T-cell (primary cell): Measurements from ENCODE around the gene NMRK2. TPM values are rescaled to one million over a fixed set of nuclear protein-coding genes. Genes with fewer than 3 reads are reported as not detected.
"Not testable (repeated sequence)": the region's sequence is repeated elsewhere in the genome, so short reads cannot be mapped to it uniquely, and the experiment has no call there.

Experiments used
- ATAC-seq, 4 experiments: fragments of 200-7000 bp in 3 of 4; fragments of 150-1000 bp in 1 of 4; cut with Tn5 transposase; replicated peaks in 1 of 4; 1 replicate in 3 of 4; 2 replicates in 1 of 4; pipeline ENCODE4 v1.10.0; 2021; ENCODE audit warnings: moderate library complexity in 3 of 4, mild to moderate bottlenecking in 2 of 4, moderate number of reproducible peaks in 1 of 4
- CTCF ChIA-PET, 2 donors: fragments of 300-600 bp; sonication (Branson Sonifier 250); formaldehyde crosslinking; loops; one replicate each; lab custom pipeline; 2022; ENCODE audit warnings: antibody characterized with exemption in 2 of 2; lab: Charles Lee
- POLR2A ChIA-PET, 2 donors: fragments of 300-600 bp; sonication (Branson Sonifier 250); formaldehyde crosslinking; loops; one replicate each; lab custom pipeline; 2022; ENCODE audit warnings: antibody characterized with exemption in 2 of 2; lab: Charles Lee
- DNase-seq, 35 experiments: peaks; one replicate each; pipeline versions ENCODE4 v3.0.0 to v3.0.0-alpha.2; 2013 to 2023
- H3K27ac ChIP-seq: one replicate; pipeline ENCODE4 v1.5.1; 2013; ENCODE audit warnings: low read length
- H3K27me3 ChIP-seq, 2 experiments: replicated peaks in 1 of 2; 1 replicate in 1 of 2; 2 replicates in 1 of 2; pipeline versions ENCODE4 v1.6.1 to v1.7.0; 2013; ENCODE audit warnings: low read length in 1 of 2, mixed read lengths in 1 of 2; ENCODE audit not compliant: control insufficient read depth in 2 of 2, insufficient read depth in 2 of 2; ENCODE audit errors: extremely low read depth in 1 of 2
- H3K36me3 ChIP-seq, 2 donors: 1 replicate in 1 of 2; 2 replicates in 1 of 2; pipeline versions ENCODE4 v1.6.1 to v1.7.0; 2013; ENCODE audit warnings: low read length in 1 of 2; ENCODE audit not compliant: control insufficient read depth in 2 of 2, insufficient read depth in 1 of 2; ENCODE audit errors: extremely low read depth in 1 of 2
- H3K4me1 ChIP-seq, 2 experiments: 1 replicate in 1 of 2; 2 replicates in 1 of 2; pipeline versions ENCODE4 v1.6.1 to v1.7.0; 2013; ENCODE audit warnings: low read length in 2 of 2, mixed read lengths in 1 of 2; ENCODE audit not compliant: insufficient read depth in 2 of 2, control insufficient read depth in 1 of 2; ENCODE audit errors: extremely low read depth in 1 of 2
- H3K4me3 ChIP-seq, 2 donors: 1 replicate in 1 of 2; 2 replicates in 1 of 2; pipeline versions ENCODE4 v1.5.1 to v1.7.0; 2013; ENCODE audit warnings: mild to moderate bottlenecking in 2 of 2, low read length in 1 of 2, moderate library complexity in 1 of 2; ENCODE audit not compliant: control insufficient read depth in 1 of 2; ENCODE audit errors: extremely low read depth in 1 of 2
- H3K9me3 ChIP-seq: 2 replicates; pipeline ENCODE4 v1.7.0; 2013
- H3K27ac Mint-ChIP-seq, 2 donors: one replicate each; pipeline ENCODE4 v1.8.0; 2020 to 2021; ENCODE audit warnings: mild to moderate bottlenecking in 2 of 2, mixed read lengths in 2 of 2
- H3K27me3 Mint-ChIP-seq, 2 donors: one replicate each; pipeline ENCODE4 v1.8.0; 2021 to 2022; ENCODE audit warnings: mixed read lengths in 2 of 2
- H3K36me3 Mint-ChIP-seq: one replicate; pipeline ENCODE4 v1.8.0; 2021; ENCODE audit warnings: mixed read lengths
- H3K4me1 Mint-ChIP-seq, 3 donors: one replicate each; pipeline ENCODE4 v1.8.0; 2020 to 2022; ENCODE audit warnings: mixed read lengths in 3 of 3, mild to moderate bottlenecking in 1 of 3
- H3K4me3 Mint-ChIP-seq, 3 donors: one replicate each; pipeline ENCODE4 v1.8.0; 2020 to 2022; ENCODE audit warnings: mild to moderate bottlenecking in 3 of 3, mixed read lengths in 3 of 3, moderate library complexity in 3 of 3
- H3K9me3 Mint-ChIP-seq, 3 donors: one replicate each; pipeline ENCODE4 v1.8.0; 2020 to 2022; ENCODE audit warnings: mixed read lengths in 3 of 3
- WGBS: methylation state at CpG from one replicate; pipeline ENCODE4 v1.1.5; 2013; ENCODE audit warnings: missing lambda C conversion rate; ENCODE audit not compliant: insufficient coverage; 5-methylcytosine and 5-hydroxymethylcytosine counted together
- total RNA-seq, 35 experiments: library from RNA in 6 of 35; stranded (reverse) in 6 of 35; fragments of 120-200 nt in 1 of 35; gene quantifications; one replicate each; pipeline versions ENCODE4 v1.2.1 to v1.2.4 and lab custom pipeline; 2013 to 2026

Gene NMRK2
- total RNA-seq, 5 donors from 2014 or later (not counting 1 experiment from before 2014, with no cell fraction given) = not detected

DNA sequence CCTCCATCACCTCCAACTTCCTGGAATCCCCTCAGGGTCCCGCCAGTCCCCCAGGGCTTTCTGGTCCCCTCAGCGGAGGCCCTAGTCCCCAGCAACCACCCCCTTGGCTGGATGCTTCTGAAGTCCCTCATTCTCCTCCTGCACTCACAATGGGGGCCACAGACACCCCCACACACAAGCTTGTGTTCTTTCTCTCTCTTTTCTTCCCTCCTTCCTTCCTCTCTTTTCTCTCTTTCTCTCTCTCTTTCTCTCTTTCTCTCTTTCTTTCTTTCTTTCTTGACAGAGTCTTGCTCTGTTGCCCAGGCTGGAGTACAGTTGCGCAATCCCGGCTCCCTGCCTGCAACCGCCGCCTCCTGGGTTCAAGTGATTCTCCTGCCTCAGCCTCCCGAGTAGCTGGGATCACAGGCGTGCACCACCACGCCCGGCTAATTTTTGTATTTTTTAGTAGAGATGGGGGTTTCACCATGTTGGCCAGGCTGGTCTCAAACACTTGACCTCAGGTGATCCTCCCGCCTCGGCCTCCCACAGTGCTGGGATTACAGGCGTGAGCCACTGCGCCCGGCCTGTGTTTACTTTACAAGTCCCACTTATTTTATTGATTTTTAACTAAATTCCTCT lies 14.6 kb downstream of the NMRK2 start:
- H3K27ac ChIP-seq, H3K36me3 ChIP-seq, H3K36me3 Mint-ChIP-seq, H3K9me3 Mint-ChIP-seq, H3K4me3 ChIP-seq, H3K27me3 Mint-ChIP-seq, ATAC-seq, H3K27ac Mint-ChIP-seq, H3K4me3 Mint-ChIP-seq, H3K9me3 ChIP-seq, DNase-seq, POLR2A ChIA-PET: not testable (repeated sequence)
- H3K27me3 ChIP-seq = peaks cover 0 to 36% of the 10 kb centered on the region in 2 experiments
- peaks cover 2 to 20% of the 10 kb centered on the region in 2 experiments for H3K4me1 ChIP-seq
- CTCF ChIA-PET = interaction anchor here in 1 of 2 donors (0.6 kb wide), 1 partner anchor 373 kb away, joined by 3 read pairs; no protein-coding TSS in a partner anchor
- peaks cover 5 to 12% (median 9%) of the 10 kb centered on the region in 3 donors for H3K4me1 Mint-ChIP-seq
- 93% methylated on average over 12 of the region's 15 CpGs for WGBS

DNA sequence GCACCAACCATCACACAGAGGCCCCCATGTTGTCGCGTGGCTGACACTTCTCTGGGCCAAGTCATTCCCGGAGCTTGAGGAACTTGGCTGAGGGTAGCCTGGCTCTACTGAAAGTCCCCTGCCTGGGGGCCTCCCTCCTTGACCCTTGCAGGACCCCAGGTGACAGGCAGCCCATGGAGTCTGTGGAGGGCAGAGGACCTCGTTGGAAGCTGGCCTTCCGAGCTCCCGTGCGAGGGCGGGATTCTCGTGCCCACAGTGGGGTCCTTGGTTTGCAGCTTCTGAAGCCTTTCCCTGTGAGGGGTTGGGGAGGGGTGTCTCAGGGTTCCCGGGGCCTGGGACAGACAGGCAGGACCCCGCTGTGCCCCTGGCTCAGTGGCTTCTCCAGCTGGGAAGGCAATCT lies 16.4 kb downstream of the NMRK2 start:
- POLR2A ChIA-PET = no interaction called here
- Mint-ChIP-seq H3K9me3 (no peaks in the 10 kb centered on the region), H3K4me3 (no peak overlapping the region), H3K27ac (no peak overlapping the region), H3K27me3 (peaks cover 0 to 9% of the 10 kb centered on the region in 2 donors), H3K4me1 (peaks cover 5 to 10% (median 9%) of the 10 kb centered on the region in 3 donors), H3K36me3 (no peaks in the 10 kb centered on the region)
- Histone ChIP-seq H3K4me1 (peaks cover 2 to 20% of the 10 kb centered on the region in 2 experiments), H3K36me3 (no peaks in the 10 kb centered on the region), H3K27me3 (peaks cover 0 to 38% of the 10 kb centered on the region in 2 experiments), H3K27ac (no peak overlapping the region), H3K9me3 (no peaks in the 10 kb centered on the region), H3K4me3 (no peak overlapping the region)
- 90% methylated on average over 11 of the region's 11 CpGs for WGBS
- no peak for ATAC-seq
- no peak for DNase-seq
- CTCF ChIA-PET = no interaction called here

DNA sequence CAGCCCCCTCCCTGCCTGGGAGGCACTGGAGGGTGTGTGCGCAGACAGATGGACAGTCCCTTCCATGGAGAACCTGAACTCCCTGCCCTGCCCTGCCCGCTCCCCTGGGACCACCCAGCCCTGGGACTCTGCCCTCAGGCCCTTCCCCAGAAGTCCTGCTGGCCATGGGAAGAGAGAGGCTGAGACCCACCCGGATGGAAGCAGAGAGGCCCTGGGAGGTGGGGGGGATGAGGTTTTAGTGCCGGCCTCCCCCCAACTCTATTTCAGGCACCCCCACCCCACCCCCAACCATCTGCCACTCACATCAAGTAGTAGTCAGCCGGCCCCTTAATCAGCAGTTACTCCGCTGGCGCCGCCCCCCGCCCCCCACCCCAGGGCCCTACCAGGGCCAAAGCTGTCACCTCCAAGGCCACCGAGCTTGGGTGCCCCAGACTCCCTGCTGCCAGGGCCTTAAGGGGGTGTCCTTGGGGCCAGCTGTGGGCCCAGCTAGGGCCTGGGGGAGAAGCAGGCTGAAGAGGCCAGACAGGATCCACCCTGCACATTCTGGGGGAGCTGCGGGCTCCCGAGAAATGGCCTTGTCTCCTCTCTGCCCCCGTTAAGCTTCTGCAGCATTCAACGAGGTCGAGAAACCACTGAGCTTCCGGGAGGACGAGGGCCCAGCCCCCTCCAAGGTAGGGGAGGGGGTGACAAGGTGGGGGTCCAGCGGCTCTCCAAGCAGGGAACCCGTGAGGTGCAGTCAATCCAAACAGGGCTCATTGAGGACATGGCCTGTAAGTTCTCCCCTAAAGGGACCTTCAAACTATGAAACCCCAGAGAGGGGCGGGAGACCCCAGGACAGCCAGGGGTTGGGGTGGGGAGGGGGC lies 17.4 kb downstream of the NMRK2 start:
- H3K4me1 Mint-ChIP-seq = peaks cover 5 to 10% (median 9%) of the 10 kb centered on the region in 3 donors
- no peak overlapping the region for H3K27ac ChIP-seq
- peak overlapping the region in 2 of 3 donors; percentile 44 to 70 for H3K4me3 Mint-ChIP-seq
- H3K4me1 ChIP-seq = peaks cover 2 to 20% of the 10 kb centered on the region in 2 experiments
- POLR2A ChIA-PET = interaction anchor here in 1 of 2 donors (0.6 kb wide), 1 partner anchor 51 kb away, joined by 7 read pairs; no protein-coding TSS in a partner anchor
- DNase-seq = no peak
- peaks cover 0 to 38% of the 10 kb centered on the region in 2 experiments for H3K27me3 ChIP-seq
- no peaks in the 10 kb centered on the region for H3K9me3 Mint-ChIP-seq
- H3K4me3 ChIP-seq = peak overlapping the region; percentile 9 to 25
- no peaks in the 10 kb centered on the region for H3K9me3 ChIP-seq
- peaks cover 0 to 9% of the 10 kb centered on the region in 2 donors for H3K27me3 Mint-ChIP-seq
- H3K27ac Mint-ChIP-seq = peak overlapping the region in 1 of 2 donors; percentile 16
- no peaks in the 10 kb centered on the region for H3K36me3 Mint-ChIP-seq
- ATAC-seq = peak in 1 of 4 experiments; percentile 30
- WGBS = 35% methylated on average over 12 of the region's 20 CpGs
- no peaks in the 10 kb centered on the region for H3K36me3 ChIP-seq
- CTCF ChIA-PET = no interaction called here

DNA sequence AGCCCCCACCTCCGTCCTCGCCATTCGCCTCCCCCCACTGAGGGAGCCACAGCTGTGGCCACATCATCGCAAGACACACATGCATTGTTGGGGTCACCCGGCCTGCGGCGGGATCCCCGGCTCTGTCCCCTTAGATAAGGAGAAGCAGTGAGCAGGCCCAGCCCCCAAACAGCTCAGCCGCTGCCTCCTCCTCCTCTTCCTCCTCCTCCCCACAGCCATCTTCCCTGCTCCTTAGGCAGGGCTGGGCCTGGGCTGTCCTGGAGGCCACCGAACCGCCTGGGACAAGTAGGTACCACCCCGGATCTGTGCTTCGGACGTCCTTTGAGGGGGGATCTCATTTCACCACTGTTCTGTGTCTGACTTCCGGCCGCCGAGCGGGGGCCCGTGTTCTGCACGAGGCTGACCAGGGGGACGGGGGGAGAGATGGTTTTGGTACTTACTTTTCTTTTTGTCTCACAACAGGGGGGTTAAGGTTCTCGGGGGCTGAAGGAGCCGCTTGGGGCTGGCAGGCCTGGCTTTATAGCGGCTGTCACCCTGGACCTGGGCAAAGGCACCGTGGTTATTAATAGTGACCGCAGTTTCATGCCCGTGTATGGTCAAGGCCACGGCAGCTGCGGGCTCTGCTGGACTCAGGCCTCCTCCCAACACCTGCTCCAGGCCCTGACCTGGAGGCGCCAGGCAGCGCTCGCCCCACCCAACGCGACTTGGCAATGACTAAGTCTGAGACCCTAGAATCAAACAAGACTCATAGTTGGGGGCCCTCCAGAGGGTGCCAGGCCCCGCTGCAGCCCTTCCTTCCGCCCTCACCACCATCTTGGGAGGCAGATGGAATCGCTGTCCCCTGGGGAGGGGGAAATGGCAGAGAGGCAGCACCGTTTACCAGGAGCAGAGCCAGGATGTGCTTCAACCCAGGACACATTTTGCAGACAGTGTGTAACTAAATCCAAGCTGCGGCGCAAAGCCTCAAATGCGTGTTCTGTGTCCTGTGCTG lies 18.3 kb downstream of the NMRK2 start:
- H3K27me3 Mint-ChIP-seq = peaks cover 0 to 9% of the 10 kb centered on the region in 2 donors
- ChIA-PET CTCF (no interaction called here), POLR2A (interaction anchor here in 1 of 2 donors (0.6 kb wide), 1 partner anchor 50 kb away, joined by 7 read pairs; no protein-coding TSS in a partner anchor)
- peak overlapping the region; percentile 34 to 81 (median 70) for H3K4me3 Mint-ChIP-seq
- H3K4me3 ChIP-seq = peak overlapping the region; percentile 9 to 58
- H3K36me3 Mint-ChIP-seq = no peaks in the 10 kb centered on the region
- peak in 3 of 35 experiments; percentile 3 to 20 (median 10) for DNase-seq
- no peaks in the 10 kb centered on the region for H3K36me3 ChIP-seq
- peak overlapping the region in 1 of 2 donors; percentile 90 for H3K27ac Mint-ChIP-seq
- ATAC-seq = peak in 3 of 4 experiments; percentile 32 to 64 (median 42)
- peaks cover 0 to 38% of the 10 kb centered on the region in 2 experiments for H3K27me3 ChIP-seq
- H3K9me3 ChIP-seq = no peaks in the 10 kb centered on the region
- H3K9me3 Mint-ChIP-seq = no peaks in the 10 kb centered on the region
- H3K4me1 ChIP-seq = peaks cover 2 to 20% of the 10 kb centered on the region in 2 experiments
- H3K27ac ChIP-seq = no peak overlapping the region
- WGBS = 36% methylated on average over 33 of the region's 41 CpGs
- peaks cover 5 to 10% (median 9%) of the 10 kb centered on the region in 3 donors for H3K4me1 Mint-ChIP-seq

DNA sequence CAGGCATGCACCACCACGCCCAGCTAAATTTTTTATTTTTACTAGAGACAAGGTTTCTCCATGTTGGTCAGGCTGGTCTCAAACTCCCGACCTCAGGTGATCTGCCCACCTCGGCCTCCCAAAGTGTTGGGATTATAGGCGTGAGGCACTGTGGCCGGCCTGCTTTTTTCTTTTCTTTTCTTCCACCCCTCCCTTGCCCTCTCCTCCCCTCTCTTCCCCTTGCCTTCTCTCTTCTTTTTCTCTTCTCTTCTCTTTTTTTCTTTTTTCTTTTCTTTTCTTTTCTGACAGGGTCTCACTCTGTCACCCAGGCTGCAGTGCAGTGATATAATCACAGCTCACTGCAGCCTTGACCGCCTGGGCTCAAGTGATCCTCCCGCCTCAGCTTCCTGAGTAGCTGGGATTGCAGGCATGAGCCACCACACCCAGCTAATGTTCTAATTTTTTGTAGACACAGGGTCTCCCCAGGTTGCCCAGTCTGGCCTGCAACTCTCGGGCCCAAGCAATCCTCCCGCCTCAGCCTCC lies 19.9 kb downstream of the NMRK2 start:
- H3K27ac Mint-ChIP-seq, H3K36me3 Mint-ChIP-seq, H3K27ac ChIP-seq, POLR2A ChIA-PET, H3K9me3 Mint-ChIP-seq, ATAC-seq, CTCF ChIA-PET, H3K4me3 ChIP-seq, H3K27me3 Mint-ChIP-seq, H3K36me3 ChIP-seq, H3K4me1 Mint-ChIP-seq, H3K4me3 Mint-ChIP-seq, H3K9me3 ChIP-seq, DNase-seq: not testable (repeated sequence)
- 88% methylated on average over 9 of the region's 9 CpGs for WGBS
- Histone ChIP-seq H3K27me3 (peaks cover 0 to 32% of the 10 kb centered on the region in 2 experiments), H3K4me1 (peaks cover 2 to 20% of the 10 kb centered on the region in 2 experiments)
